Measurements from ENCODE around the gene EEF1AKMT2. TPM values are rescaled to one million over a fixed set of nuclear protein-coding genes. Genes with fewer than 3 reads are reported as not detected.

Gene EEF1AKMT2
- total RNA-seq, 1 experiment from 2014 or later: 32.2 TPM

DNA sequence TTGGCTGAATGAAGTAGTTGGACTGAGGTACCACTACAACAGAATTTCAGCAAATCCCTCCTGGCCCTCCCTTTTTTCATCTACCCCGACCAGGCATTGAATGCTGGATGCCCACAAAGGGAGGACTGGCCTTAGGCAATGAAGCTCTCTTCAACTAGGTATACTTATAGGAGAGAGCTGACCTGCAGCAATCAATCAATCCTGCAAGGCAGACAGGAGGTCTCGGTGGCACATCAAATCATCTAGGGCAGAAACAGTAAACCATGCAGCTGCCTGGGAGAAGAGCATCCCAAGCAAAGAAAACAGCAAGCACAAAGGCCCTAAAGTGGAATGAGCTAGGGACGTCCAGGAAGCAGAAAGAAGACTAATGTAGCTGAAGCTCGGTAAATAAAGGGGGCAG, 7.5 kb upstream of the EEF1AKMT2 start:
- Histone ChIP-seq H3K27me3 (replicated peaks; ENCODE audit: insufficient read depth, low read depth, low read length, poor library complexity) (no peaks in the 10 kb centered on the region), H3K9me3 (ENCODE audit: low read depth, low read length, poor library complexity, severe bottlenecking) (no peaks in the 10 kb centered on the region), H3K27ac (ENCODE audit: low read depth, low read length, poor library complexity, severe bottlenecking) (no peak overlapping the region), H3K4me3 (ENCODE audit: low read depth, low read length, poor library complexity, severe bottlenecking) (no peak overlapping the region), H3K36me3 (ENCODE audit: insufficient read depth, low read length, poor library complexity, severe bottlenecking) (no peaks in the 10 kb centered on the region), H3K4me1 (ENCODE audit: insufficient read depth, low read length, poor library complexity, severe bottlenecking) (peaks cover 7% of the 10 kb centered on the region)
- intact Hi-C loops (cut with micrococcal nuclease; ENCODE audit: unreplicated experiment): no loop called here
- POLR2A ChIA-PET (ENCODE audit: low non-redundant PET): no interaction called here
- no peak for DNase-seq (ENCODE audit: low spot score)
- TF ChIP-seq EZH2 (IDR thresholded peaks at IDR 0.05; ENCODE audit: borderline replicate concordance, low read depth, low read length, poor library complexity, severe bottlenecking) (no peak), CTCF (conservative IDR thresholded peaks at IDR 0.05; ENCODE audit: low read depth, low read length) (no peak)
- no TSS peak for BruUV-seq (replicated peaks)
- CTCF ChIA-PET: no interaction called here

DNA sequence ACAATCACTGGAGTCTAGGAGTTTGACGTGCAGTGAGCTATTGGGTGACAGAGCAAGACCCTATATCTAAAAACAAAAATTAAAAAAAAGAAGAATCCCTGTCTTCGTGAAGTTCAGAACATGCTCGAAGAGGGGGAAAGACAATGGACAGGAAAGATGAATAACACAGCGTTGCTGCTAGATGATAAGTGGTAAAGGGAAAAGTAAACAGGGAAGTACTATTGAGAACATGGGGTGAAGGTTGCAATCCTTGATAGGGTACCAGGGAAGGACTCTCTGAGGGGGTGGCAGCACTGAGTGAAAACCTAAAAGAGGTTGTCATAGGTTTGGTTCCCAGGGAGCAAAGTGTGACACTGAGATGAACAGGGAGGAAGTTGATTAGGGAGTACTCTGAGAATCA, 7.1 kb upstream of the EEF1AKMT2 start:
- ChIA-PET POLR2A (ENCODE audit: low non-redundant PET) (no interaction called here), CTCF (no interaction called here)
- peaks cover 7% of the 10 kb centered on the region for H3K4me1 ChIP-seq (ENCODE audit: insufficient read depth, low read length, poor library complexity, severe bottlenecking)
- H3K27ac ChIP-seq (ENCODE audit: low read depth, low read length, poor library complexity, severe bottlenecking): no peak overlapping the region
- H3K27me3 ChIP-seq (replicated peaks; ENCODE audit: insufficient read depth, low read depth, low read length, poor library complexity): no peaks in the 10 kb centered on the region
- intact Hi-C loops (cut with micrococcal nuclease; ENCODE audit: unreplicated experiment): no loop called here
- DNase-seq (ENCODE audit: low spot score): no peak
- no peaks in the 10 kb centered on the region for H3K9me3 ChIP-seq (ENCODE audit: low read depth, low read length, poor library complexity, severe bottlenecking)
- BruUV-seq (replicated peaks): no TSS peak
- H3K36me3 ChIP-seq (ENCODE audit: insufficient read depth, low read length, poor library complexity, severe bottlenecking): no peaks in the 10 kb centered on the region
- TF ChIP-seq EZH2 (IDR thresholded peaks at IDR 0.05; ENCODE audit: borderline replicate concordance, low read depth, low read length, poor library complexity, severe bottlenecking) (no peak), CTCF (conservative IDR thresholded peaks at IDR 0.05; ENCODE audit: low read depth, low read length) (no peak)
- no peak overlapping the region for H3K4me3 ChIP-seq (ENCODE audit: low read depth, low read length, poor library complexity, severe bottlenecking)

- ChIA-PET CTCF (no interaction called here), POLR2A (ENCODE audit: low non-redundant PET) (no interaction called here)
- H3K9me3 ChIP-seq (ENCODE audit: low read depth, low read length, poor library complexity, severe bottlenecking): no peaks in the 10 kb centered on the region
- DNase-seq (ENCODE audit: low spot score): no peak
- H3K27ac ChIP-seq (ENCODE audit: low read depth, low read length, poor library complexity, severe bottlenecking): no peak overlapping the region
- no peak overlapping the region for H3K4me3 ChIP-seq (ENCODE audit: low read depth, low read length, poor library complexity, severe bottlenecking)
- intact Hi-C loops (cut with micrococcal nuclease; ENCODE audit: unreplicated experiment): no loop called here
- H3K4me1 ChIP-seq (ENCODE audit: insufficient read depth, low read length, poor library complexity, severe bottlenecking): peaks cover 7% of the 10 kb centered on the region
- H3K27me3 ChIP-seq (replicated peaks; ENCODE audit: insufficient read depth, low read depth, low read length, poor library complexity): no peaks in the 10 kb centered on the region
- TF ChIP-seq EZH2 (IDR thresholded peaks at IDR 0.05; ENCODE audit: borderline replicate concordance, low read depth, low read length, poor library complexity, severe bottlenecking) (no peak), CTCF (conservative IDR thresholded peaks at IDR 0.05; ENCODE audit: low read depth, low read length) (no peak)
- BruUV-seq (replicated peaks): no TSS peak
- no peaks in the 10 kb centered on the region for H3K36me3 ChIP-seq (ENCODE audit: insufficient read depth, low read length, poor library complexity, severe bottlenecking)
Measured at GRCh38 chr10:124798364-124798763, 6.7 kb upstream of the EEF1AKMT2 start.
